HepG2 (cell line): Measurements from ENCODE around the gene RNGTT. TPM values are rescaled to one million over a fixed set of nuclear protein-coding genes. Genes with fewer than 3 reads are reported as not detected.

Experiments
- AKAP8 ChIP-seq: sonication (generic); formaldehyde crosslinking; IDR thresholded peaks from 2 replicates; pipeline ENCODE4 v1.5.1; 2020; ENCODE audit warnings: mild to moderate bottlenecking, missing genetic modification reagents
- CEBPB ChIP-seq: IDR thresholded peaks from 2 replicates; pipeline ENCODE4 v1.6.1; 2011; ENCODE audit warnings: low read depth, low read length, improper control_type of control experiment, borderline replicate concordance
- ELK4 ChIP-seq: sonication (generic); formaldehyde crosslinking; IDR thresholded peaks from 2 replicates; pipeline ENCODE4 v1.9.0; 2021; ENCODE audit warnings: missing genetic modification reagents, borderline replicate concordance
- JUND ChIP-seq: sonication (generic); formaldehyde crosslinking; IDR thresholded peaks from 2 replicates; pipeline ENCODE4 v1.8.0; 2022; ENCODE audit warnings: mild to moderate bottlenecking, missing genetic modification reagents
- NFE2 ChIP-seq: sonication (generic); formaldehyde crosslinking; IDR thresholded peaks from 2 replicates; pipeline ENCODE4 v1.4.0; 2020; ENCODE audit warnings: missing genetic modification reagents
- NFE2L2 ChIP-seq: fragments of 150-350 bp; IDR thresholded peaks from 2 replicates; pipeline ENCODE4 v1.6.1; 2014; ENCODE audit warnings: low read length
- NR2F1 ChIP-seq, 2 experiments: fragments of 450-650 bp in 1 of 2; formaldehyde crosslinking in 1 of 2; IDR thresholded peaks; 2 replicates each; pipeline versions ENCODE4 v1.5.0 to v1.6.1; 2016 to 2020; ENCODE audit warnings: mild to moderate bottlenecking in 1 of 2, missing compliant biosample characterization in 1 of 2, missing genetic modification reagents in 1 of 2, moderate library complexity in 1 of 2
- PITX1 ChIP-seq: sonication (generic); formaldehyde crosslinking; IDR thresholded peaks from 2 replicates; pipeline ENCODE4 v1.5.1; 2020; ENCODE audit warnings: mild to moderate bottlenecking, missing genetic modification reagents
- SETDB1 ChIP-seq: sonication (generic); formaldehyde crosslinking; IDR thresholded peaks from 2 replicates; pipeline ENCODE4 v1.5.1; 2020; ENCODE audit warnings: missing genetic modification reagents, mild to moderate bottlenecking, borderline replicate concordance
- SOX6 ChIP-seq, 2 experiments: fragments of 450-650 bp in 1 of 2; sonication (generic) in 1 of 2; formaldehyde crosslinking in 1 of 2; IDR thresholded peaks; 2 replicates each; pipeline versions ENCODE4 v1.4.0 to v1.6.1; 2017 to 2020; ENCODE audit warnings: antibody characterized with exemption in 1 of 2, mild to moderate bottlenecking in 1 of 2, missing genetic modification reagents in 1 of 2
- SUZ12 ChIP-seq: fragments of 150-350 bp; IDR thresholded peaks from 2 replicates; pipeline ENCODE4 v1.6.1; 2014; ENCODE audit warnings: low read depth, low read length
- TMF1 ChIP-seq: sonication (generic); formaldehyde crosslinking; IDR thresholded peaks from 2 replicates; pipeline ENCODE4 v1.8.1; 2022; ENCODE audit warnings: low read depth, missing genetic modification reagents
- ZHX2 ChIP-seq, 2 experiments: sonication (generic) in 1 of 2; formaldehyde crosslinking in 1 of 2; IDR thresholded peaks; 2 replicates each; pipeline versions ENCODE4 v1.6.1 to v1.9.0; 2014 to 2022; ENCODE audit warnings: antibody characterized with exemption in 1 of 2, borderline replicate concordance in 1 of 2, inconsistent platforms in 1 of 2, low read depth in 1 of 2, missing genetic modification reagents in 1 of 2
- ZNF10 ChIP-seq: sonication (generic); formaldehyde crosslinking; IDR thresholded peaks from 2 replicates; pipeline ENCODE4 v1.4.0; 2020; ENCODE audit warnings: mild to moderate bottlenecking, low read depth, missing genetic modification reagents, borderline replicate concordance
- ZNF101 ChIP-seq: sonication (generic); formaldehyde crosslinking; IDR thresholded peaks from 2 replicates; pipeline ENCODE4 v1.4.0; 2020; ENCODE audit warnings: mild to moderate bottlenecking, low read depth, missing genetic modification reagents, borderline replicate concordance
- ZNF335 ChIP-seq: sonication (generic); formaldehyde crosslinking; IDR thresholded peaks from 2 replicates; pipeline ENCODE4 v1.4.0; 2020; ENCODE audit warnings: missing genetic modification reagents
- ZNF563 ChIP-seq: sonication (generic); formaldehyde crosslinking; IDR thresholded peaks from 2 replicates; pipeline ENCODE4 v1.8.0; 2022; ENCODE audit warnings: mild to moderate bottlenecking, moderate library complexity, missing genetic modification reagents
- ZNF678 ChIP-seq: sonication (generic); formaldehyde crosslinking; IDR thresholded peaks from 2 replicates; pipeline ENCODE4 v1.4.0; 2020; ENCODE audit warnings: mild to moderate bottlenecking, missing genetic modification reagents
- ZNF737 ChIP-seq: sonication (generic); formaldehyde crosslinking; IDR thresholded peaks from 2 replicates; pipeline ENCODE4 v1.5.0; 2020; ENCODE audit warnings: missing genetic modification reagents, mild to moderate bottlenecking, borderline replicate concordance
- ZSCAN21 ChIP-seq: sonication (generic); formaldehyde crosslinking; IDR thresholded peaks from 2 replicates; pipeline ENCODE4 v1.8.0; 2022; ENCODE audit warnings: mild to moderate bottlenecking, missing genetic modification reagents, moderate library complexity, borderline replicate concordance
- ZSCAN30 ChIP-seq: sonication (generic); formaldehyde crosslinking; IDR thresholded peaks from 2 replicates; pipeline ENCODE4 v1.5.0; 2020; ENCODE audit warnings: mild to moderate bottlenecking, missing genetic modification reagents
- polyA plus RNA-seq, 8 experiments: library from polyadenylated mRNA; depleted of rRNA in 3 of 8; stranded (reverse) in 7 of 8; unstranded in 1 of 8; fragments of >200 nt; fragmentation: Illumina TruSeq in 4 of 8; extraction: Trizol in 4 of 8; gene quantifications; 2 replicates each; pipeline versions ENCODE4 v1.2.1 to v1.2.3, GENCODE V29; 2011 to 2016; ENCODE audit warnings: low read depth in 4 of 8, missing spikeins in 1 of 8, mixed read lengths in 1 of 8; ENCODE audit not compliant: insufficient read depth in 1 of 8
- total RNA-seq, 5 experiments: library from RNA; depleted of rRNA; stranded (reverse); fragments of >200 nt; fragmentation: Illumina TruSeq; extraction: Trizol; gene quantifications; 2 replicates each; pipeline ENCODE4 v1.2.3, GENCODE V29; 2016; ENCODE audit warnings: low read depth in 1 of 5

Gene RNGTT
- total and polyA plus RNA-seq, 2 of the 13 experiments (the other 11 are each of a cell fraction or from before 2014, with no cell fraction given) = 6.0 to 22.6 TPM

- TF ChIP-seq ZSCAN21 (CRISPR knock-in tag) (peak; percentile 71; the same call in 1 of the 2 replicates), NFE2L2 (no peak), ELK4 (no peak), ZNF10 (no peak), ZNF335 (CRISPR knock-in tag) (no peak), NR2F1 (CRISPR knock-in tag; IDR thresholded peaks at IDR 0.05) (no peak), ZNF101 (CRISPR knock-in tag) (no peak), SUZ12 (peak; percentile 52; the same call in 1 of the 2 replicates), ZSCAN30 (CRISPR knock-in tag) (no peak), CEBPB (no peak), ZNF737 (CRISPR knock-in tag) (no peak), SETDB1 (no peak), AKAP8 (CRISPR knock-in tag) (no peak), JUND (no peak), SOX6 (IDR thresholded peaks at IDR 0.05) (no peak), SOX6 (CRISPR knock-in tag; IDR thresholded peaks at IDR 0.05) (peak; percentile 71), NFE2 (CRISPR knock-in tag) (no peak), TMF1 (CRISPR knock-in tag) (no peak), ZHX2 (IDR thresholded peaks at IDR 0.05; ENCODE audit: low read depth) (no peak), ZHX2 (CRISPR knock-in tag; IDR thresholded peaks at IDR 0.05; ENCODE audit: borderline replicate concordance) (no peak), ZNF678 (CRISPR knock-in tag) (no peak), ZNF563 (peak; percentile 71; the same call in 1 of the 2 replicates), PITX1 (CRISPR knock-in tag) (peak; percentile 53; the same call in 1 of the 2 replicates)
These were observed at the start of gene RNGTT (continued) for GRCh38 chr6:88963139-88964090.
